RWPE2 (cell line): ENCODE measurements around the gene PKIB.

Source experiments
- ATAC-seq: fragments of 200-7000 bp; cut with Tn5 transposase; 3 replicates; pipeline ENCODE4 v1.9.1; 2021; ENCODE audit warnings: low read depth
- DNase-seq: peaks from one replicate; pipeline ENCODE4 v3.0.0-alpha.2; 2020; ENCODE audit warnings: low spot score
- H3K27ac ChIP-seq: fragments of 450-650 bp; 2 replicates; pipeline ENCODE4 v1.5.1; 2017; ENCODE audit warnings: mild to moderate bottlenecking; ENCODE audit not compliant: poor library complexity, severe bottlenecking
- H3K27me3 ChIP-seq: fragments of 250-450 bp; sonication (Bioruptor Pico); 2 replicates; pipeline ENCODE4 v1.5.1; 2021; ENCODE audit warnings: mild to moderate bottlenecking, moderate library complexity; ENCODE audit not compliant: insufficient read depth, poor library complexity, severe bottlenecking
- H3K36me3 ChIP-seq: fragments of 250-450 bp; sonication (Bioruptor Pico); 2 replicates; pipeline ENCODE4 v1.5.1; 2020; ENCODE audit warnings: low read depth, mild to moderate bottlenecking, moderate library complexity
- H3K4me1 ChIP-seq: fragments of 250-450 bp; sonication (Bioruptor Pico); 2 replicates; pipeline ENCODE4 v1.5.1; 2021; ENCODE audit warnings: mild to moderate bottlenecking, moderate library complexity; ENCODE audit not compliant: insufficient read depth, poor library complexity, severe bottlenecking
- H3K4me3 ChIP-seq: fragments of 250-450 bp; sonication (Bioruptor Pico); 2 replicates; pipeline ENCODE4 v1.5.1; 2021; ENCODE audit warnings: mild to moderate bottlenecking, moderate library complexity; ENCODE audit not compliant: severe bottlenecking
- H3K9me3 ChIP-seq: fragments of 250-450 bp; sonication (Bioruptor Pico); 2 replicates; pipeline ENCODE4 v1.5.1; 2021; ENCODE audit warnings: mild to moderate bottlenecking, moderate library complexity; ENCODE audit not compliant: severe bottlenecking
- CTCF ChIP-seq: fragments of 450-650 bp; IDR thresholded peaks from one replicate; pipeline ENCODE4 v1.5.1; 2017; ENCODE audit warnings: mild to moderate bottlenecking, moderate library complexity; ENCODE audit not compliant: poor library complexity, severe bottlenecking

The PKIB gene

GRCh38 chr6:122622479-122622878 lies 12.3 kb downstream of the PKIB start:
- ATAC-seq (no peak), DNase-seq (no peak)
- no peak for TF ChIP-seq CTCF
- Histone ChIP-seq H3K9me3 (no peaks in the 10 kb centered on the region), H3K27ac (no peak overlapping the region), H3K4me1 (peaks cover 5% of the 10 kb centered on the region), H3K27me3 (no peaks in the 10 kb centered on the region), H3K36me3 (no peaks in the 10 kb centered on the region), H3K4me3 (no peak overlapping the region)

GRCh38 chr6:122623279-122623678 lies 13.1 kb downstream of the PKIB start:
- H3K27me3 ChIP-seq, result no peaks in the 10 kb centered on the region
- no peaks in the 10 kb centered on the region for H3K36me3 ChIP-seq
- H3K9me3 ChIP-seq, result no peaks in the 10 kb centered on the region
- no peak for ATAC-seq
- H3K27ac ChIP-seq, result no peak overlapping the region
- DNase-seq, result no peak
- peaks cover 5% of the 10 kb centered on the region for H3K4me1 ChIP-seq
- H3K4me3 ChIP-seq, result no peak overlapping the region
- TF ChIP-seq CTCF, result no peak

GRCh38 chr6:122624853-122625252 lies 14.6 kb downstream of the PKIB start:
- Histone ChIP-seq H3K36me3 (no peaks in the 10 kb centered on the region), H3K4me1 (peaks cover 5% of the 10 kb centered on the region), H3K27ac (no peak overlapping the region), H3K9me3 (no peaks in the 10 kb centered on the region), H3K27me3 (no peaks in the 10 kb centered on the region), H3K4me3 (no peak overlapping the region)
- DNase-seq (no peak), ATAC-seq (no peak)
- no peak for TF ChIP-seq CTCF

GRCh38 chr6:122628714-122629113 lies 18.5 kb downstream of the PKIB start:
- H3K4me3 ChIP-seq, result no peak overlapping the region
- no peak for ATAC-seq
- DNase-seq, result no peak
- H3K9me3 ChIP-seq, result no peaks in the 10 kb centered on the region
- H3K27me3 ChIP-seq, result no peaks in the 10 kb centered on the region
- no peak overlapping the region for H3K27ac ChIP-seq
- TF ChIP-seq CTCF, result no peak
- no peaks in the 10 kb centered on the region for H3K4me1 ChIP-seq
- no peaks in the 10 kb centered on the region for H3K36me3 ChIP-seq

GRCh38 chr6:122631571-122632249 lies 21.5 kb downstream of the PKIB start:
- H3K9me3 ChIP-seq, result no peaks in the 10 kb centered on the region
- H3K4me3 ChIP-seq, result no peak overlapping the region
- ATAC-seq (0 out of 3 replicates have a peak, but pooled peaks have one; percentile 41), DNase-seq (no peak)
- no peaks in the 10 kb centered on the region for H3K27me3 ChIP-seq
- H3K4me1 ChIP-seq, result no peaks in the 10 kb centered on the region
- no peak overlapping the region for H3K27ac ChIP-seq
- no peak for TF ChIP-seq CTCF
- H3K36me3 ChIP-seq, result no peaks in the 10 kb centered on the region
